ENCODE measurements around the gene PIWIL4.

DNA sequence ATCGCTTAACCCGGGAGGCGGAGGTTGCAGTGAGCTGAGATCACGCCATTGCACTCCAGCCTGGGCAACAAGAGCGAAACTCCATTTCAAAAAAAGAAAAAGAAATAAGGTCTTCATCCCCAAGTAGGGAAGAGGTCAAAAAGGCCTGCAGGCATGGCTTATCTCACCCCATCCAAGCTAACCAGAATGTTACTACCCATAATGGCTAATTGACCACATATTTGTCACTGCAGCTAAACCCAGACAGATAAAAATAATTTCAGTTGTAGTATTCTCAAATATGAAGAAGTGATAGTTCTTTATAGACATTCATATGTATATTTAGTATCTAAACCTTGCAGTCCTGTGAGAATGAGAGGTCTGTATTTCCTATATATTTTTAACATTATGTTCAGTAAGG is 17.8 kb downstream of the PIWIL4 start:
- no peak for TF ChIP-seq EZH2 (IDR thresholded peaks at IDR 0.05; ENCODE audit: borderline replicate concordance, insufficient read depth, low read length, poor library complexity, severe bottlenecking)
- TF ChIP-seq, protein P1, sequence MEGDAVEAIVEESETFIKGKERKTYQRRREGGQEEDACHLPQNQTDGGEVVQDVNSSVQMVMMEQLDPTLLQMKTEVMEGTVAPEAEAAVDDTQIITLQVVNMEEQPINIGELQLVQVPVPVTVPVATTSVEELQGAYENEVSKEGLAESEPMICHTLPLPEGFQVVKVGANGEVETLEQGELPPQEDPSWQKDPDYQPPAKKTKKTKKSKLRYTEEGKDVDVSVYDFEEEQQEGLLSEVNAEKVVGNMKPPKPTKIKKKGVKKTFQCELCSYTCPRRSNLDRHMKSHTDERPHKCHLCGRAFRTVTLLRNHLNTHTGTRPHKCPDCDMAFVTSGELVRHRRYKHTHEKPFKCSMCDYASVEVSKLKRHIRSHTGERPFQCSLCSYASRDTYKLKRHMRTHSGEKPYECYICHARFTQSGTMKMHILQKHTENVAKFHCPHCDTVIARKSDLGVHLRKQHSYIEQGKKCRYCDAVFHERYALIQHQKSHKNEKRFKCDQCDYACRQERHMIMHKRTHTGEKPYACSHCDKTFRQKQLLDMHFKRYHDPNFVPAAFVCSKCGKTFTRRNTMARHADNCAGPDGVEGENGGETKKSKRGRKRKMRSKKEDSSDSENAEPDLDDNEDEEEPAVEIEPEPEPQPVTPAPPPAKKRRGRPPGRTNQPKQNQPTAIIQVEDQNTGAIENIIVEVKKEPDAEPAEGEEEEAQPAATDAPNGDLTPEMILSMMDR (IDR thresholded peaks at IDR 0.05; ENCODE audit: poor library complexity, severe bottlenecking): no peak
- no peak for TF ChIP-seq MXI1 (conservative IDR thresholded peaks at IDR 0.05; ENCODE audit: poor library complexity, severe bottlenecking)
- no peak for TF ChIP-seq RAD21 (conservative IDR thresholded peaks at IDR 0.05)
- TF ChIP-seq TAF1 (IDR thresholded peaks at IDR 0.05; ENCODE audit: low read depth): no peak
- no peak for TF ChIP-seq EP300 (conservative IDR thresholded peaks at IDR 0.05; ENCODE audit: poor library complexity, severe bottlenecking)
- no peak for TF ChIP-seq SMC3 (conservative IDR thresholded peaks at IDR 0.05; ENCODE audit: poor library complexity)
